Smooth muscle cell (in vitro differentiated cells): Measurements from ENCODE around the gene CCL21. TPM values are rescaled to one million over a fixed set of nuclear protein-coding genes. Genes with fewer than 3 reads are reported as not detected.

Source experiments
- DNase-seq: peaks from one replicate; lab custom pipeline; 2025; ENCODE audit not compliant: unreplicated experiment; lab: John Stamatoyannopoulos, UW
- H2AFZ ChIP-seq: fragments of 200-600 bp; sonication (generic); 2 replicates; pipeline ENCODE4 v1.6.0; 2016; ENCODE audit warnings: antibody characterized with exemption, low read depth, mild to moderate bottlenecking
- H3F3A ChIP-seq: fragments of 200-600 bp; sonication (generic); 2 replicates; pipeline ENCODE4 v1.6.0; 2017; ENCODE audit warnings: antibody characterized with exemption, low read depth
- H3K27ac ChIP-seq: fragments of 200-600 bp; sonication (generic); 2 replicates; pipeline ENCODE4 v1.5.1; 2016; ENCODE audit warnings: low read depth, mild to moderate bottlenecking
- H3K27me3 ChIP-seq: fragments of 200-600 bp; sonication (generic); 2 replicates; pipeline ENCODE4 v1.6.1; 2016; ENCODE audit warnings: low read depth, mild to moderate bottlenecking
- H3K36me3 ChIP-seq: fragments of 200-600 bp; sonication (generic); 2 replicates; pipeline ENCODE4 v1.5.1; 2016; ENCODE audit warnings: low read depth
- H3K4me1 ChIP-seq: fragments of 200-600 bp; sonication (generic); 2 replicates; pipeline ENCODE4 v1.5.1; 2016; ENCODE audit warnings: low read depth
- H3K4me2 ChIP-seq: fragments of 200-600 bp; sonication (generic); 2 replicates; pipeline ENCODE4 v1.6.0; 2016; ENCODE audit warnings: mild to moderate bottlenecking
- H3K4me3 ChIP-seq: fragments of 200-600 bp; sonication (generic); 2 replicates; pipeline ENCODE4 v1.5.1; 2016; ENCODE audit warnings: mild to moderate bottlenecking
- H3K79me2 ChIP-seq: fragments of 200-600 bp; sonication (generic); 2 replicates; pipeline ENCODE4 v1.6.0; 2016; ENCODE audit warnings: low read depth, mild to moderate bottlenecking
- H3K9ac ChIP-seq: fragments of 200-600 bp; sonication (generic); 2 replicates; pipeline ENCODE4 v1.6.0; 2016; ENCODE audit warnings: low read depth
- H3K9me3 ChIP-seq: fragments of 200-600 bp; sonication (generic); replicated peaks from 2 replicates; pipeline ENCODE4 v1.5.1; 2016; ENCODE audit warnings: low read depth
- H4K20me1 ChIP-seq: fragments of 200-600 bp; sonication (generic); 2 replicates; pipeline ENCODE4 v1.6.0; 2016; ENCODE audit warnings: low read depth
- CTCF ChIP-seq: fragments of 200-600 bp; sonication (generic); IDR thresholded peaks from 2 replicates; pipeline ENCODE4 v1.5.1; 2017; ENCODE audit warnings: borderline replicate concordance, mild to moderate bottlenecking, antibody characterized with exemption; ENCODE audit not compliant: insufficient read depth, poor library complexity, severe bottlenecking
- WGBS: methylation state at CpG from one replicate; pipeline ENCODE4 v1.1.7; 2016; ENCODE audit warnings: low lambda C conversion rate; 5-methylcytosine and 5-hydroxymethylcytosine counted together
- polyA plus RNA-seq: library from polyadenylated mRNA; unstranded; fragments of >200 nt; fragmentation: Nextera tagmentation; extraction: Ambion mirVana; gene quantifications from 2 replicates; pipeline ENCODE4 v1.2.1, GENCODE V29; 2016
- total RNA-seq: library from RNA; depleted of rRNA; stranded (reverse); fragments of >200 nt; gene quantifications from 2 replicates; pipeline ENCODE4 v1.2.3, GENCODE V29; 2014

Gene CCL21
- total and polyA plus RNA-seq, 2 experiments from 2014 or later = not detected

- H3K27me3 ChIP-seq = no peaks in the 10 kb centered on the region
- no peaks in the 10 kb centered on the region for H3K9me3 ChIP-seq
- no peaks in the 10 kb centered on the region for H4K20me1 ChIP-seq
- H3K4me1 ChIP-seq = peaks cover 10% of the 10 kb centered on the region
- no peaks in the 10 kb centered on the region for H3K36me3 ChIP-seq
- H3K27ac ChIP-seq = peak overlapping the region; percentile 64
- peak overlapping the region; percentile 74 for H3K4me3 ChIP-seq
- peaks cover 8% of the 10 kb centered on the region for H3F3A ChIP-seq
- peak; percentile 69 for TF ChIP-seq CTCF
- peak; percentile 39 for DNase-seq
- 6% methylated on average over 18 of the region's 18 CpGs for WGBS
- no peak overlapping the region for H2AFZ ChIP-seq
- peak overlapping the region; percentile 18 for H3K9ac ChIP-seq
- peaks cover 5% of the 10 kb centered on the region for H3K79me2 ChIP-seq
- H3K4me2 ChIP-seq = peak overlapping the region; percentile 86
Observed at GRCh38 chr9:34664281-34665066, 45.5 kb downstream of the CCL21 start.

- Histone ChIP-seq H3K4me1 (peaks cover 10% of the 10 kb centered on the region), H3K4me3 (no peak overlapping the region), H3F3A (peaks cover 8% of the 10 kb centered on the region), H2AFZ (no peak overlapping the region), H3K36me3 (no peaks in the 10 kb centered on the region), H3K27me3 (no peaks in the 10 kb centered on the region), H3K79me2 (peaks cover 5% of the 10 kb centered on the region), H3K4me2 (no peak overlapping the region), H3K9me3 (no peaks in the 10 kb centered on the region), H4K20me1 (no peaks in the 10 kb centered on the region), H3K27ac (peak overlapping the region; percentile 31), H3K9ac (no peak overlapping the region)
- no peak for DNase-seq
- TF ChIP-seq CTCF = no peak
Observed at GRCh38 chr9:34663303-34663605, 46.7 kb downstream of the CCL21 start.

GRCh38 chr9:34662526-34663302 is 47.2 kb downstream of the CCL21 start, which contains the start of gene CCL27:
Gene CCL27, minus strand, starts transcription at chr9:34662657. Its CDS starts 24 bp downstream, at chr9:34662633.
- Histone ChIP-seq H3F3A (peaks cover 8% of the 10 kb centered on the region), H3K27ac (peak within 1 kb of the TSS; percentile 31)

More at GRCh38 chr9:34662526-34663302, 47.2 kb downstream of the CCL21 start, which contains the start of gene CCL27:
- H3K36me3 ChIP-seq = no peaks in the 10 kb centered on the region
- 93% methylated on average over 4 of the region's 4 CpGs for WGBS
- TF ChIP-seq CTCF = no peak
- H3K4me1 ChIP-seq = peaks cover 10% of the 10 kb centered on the region
- DNase-seq = no peak
- no peak within 1 kb of the TSS for H2AFZ ChIP-seq
- no peak within 1 kb of the TSS for H3K4me3 ChIP-seq
- peaks cover 5% of the 10 kb centered on the region for H3K79me2 ChIP-seq
- H4K20me1 ChIP-seq = no peaks in the 10 kb centered on the region
- H3K4me2 ChIP-seq = no peak within 1 kb of the TSS
- no peaks in the 10 kb centered on the region for H3K9me3 ChIP-seq
- no peaks in the 10 kb centered on the region for H3K27me3 ChIP-seq
- no peak within 1 kb of the TSS for H3K9ac ChIP-seq
